Measurements from ENCODE around the gene EFHC1. TPM values are rescaled to one million over a fixed set of nuclear protein-coding genes. Genes with fewer than 3 reads are reported as not detected.
"Not testable (repeated sequence)": the region's sequence is repeated elsewhere in the genome, so short reads cannot be mapped to it uniquely, and the experiment has no call there.

EFHC1 gene
- total RNA-seq, 1 experiment from 2014 or later = 18.1 TPM

DNA sequence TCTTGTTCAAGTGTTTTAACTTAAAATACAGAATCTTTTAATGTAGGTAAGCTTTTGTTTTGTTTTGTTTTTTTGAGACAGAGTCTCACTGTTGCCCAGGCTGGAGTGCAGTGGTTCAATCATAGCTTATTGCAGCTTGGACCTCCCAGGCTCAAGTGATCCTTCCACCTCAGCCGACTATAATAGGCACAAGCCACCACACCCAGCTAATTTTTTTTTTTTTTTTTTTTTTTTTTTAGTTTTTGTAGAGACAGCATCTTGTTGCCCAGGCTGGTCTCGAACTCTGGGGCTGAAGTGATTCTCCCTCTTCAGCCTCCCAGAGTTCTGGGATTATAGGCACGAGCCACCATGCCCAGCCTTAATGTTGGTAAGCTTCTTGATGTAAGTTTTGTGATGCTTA lies 3.3 kb downstream of the EFHC1 start:
- no peak for DNase-seq
- H3K36me3 Mint-ChIP-seq (ENCODE audit: insufficient read depth, unreplicated experiment) = no peaks in the 10 kb centered on the region
- H3K4me3 Mint-ChIP-seq (ENCODE audit: low read depth, unreplicated experiment) = no peak overlapping the region
- TF ChIP-seq, protein P1, sequence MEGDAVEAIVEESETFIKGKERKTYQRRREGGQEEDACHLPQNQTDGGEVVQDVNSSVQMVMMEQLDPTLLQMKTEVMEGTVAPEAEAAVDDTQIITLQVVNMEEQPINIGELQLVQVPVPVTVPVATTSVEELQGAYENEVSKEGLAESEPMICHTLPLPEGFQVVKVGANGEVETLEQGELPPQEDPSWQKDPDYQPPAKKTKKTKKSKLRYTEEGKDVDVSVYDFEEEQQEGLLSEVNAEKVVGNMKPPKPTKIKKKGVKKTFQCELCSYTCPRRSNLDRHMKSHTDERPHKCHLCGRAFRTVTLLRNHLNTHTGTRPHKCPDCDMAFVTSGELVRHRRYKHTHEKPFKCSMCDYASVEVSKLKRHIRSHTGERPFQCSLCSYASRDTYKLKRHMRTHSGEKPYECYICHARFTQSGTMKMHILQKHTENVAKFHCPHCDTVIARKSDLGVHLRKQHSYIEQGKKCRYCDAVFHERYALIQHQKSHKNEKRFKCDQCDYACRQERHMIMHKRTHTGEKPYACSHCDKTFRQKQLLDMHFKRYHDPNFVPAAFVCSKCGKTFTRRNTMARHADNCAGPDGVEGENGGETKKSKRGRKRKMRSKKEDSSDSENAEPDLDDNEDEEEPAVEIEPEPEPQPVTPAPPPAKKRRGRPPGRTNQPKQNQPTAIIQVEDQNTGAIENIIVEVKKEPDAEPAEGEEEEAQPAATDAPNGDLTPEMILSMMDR (IDR thresholded peaks at IDR 0.05; ENCODE audit: unreplicated experiment) = no peak
- BruUV-seq (replicated peaks) = no TSS peak
- intact Hi-C loops (cut with micrococcal nuclease; ENCODE audit: unreplicated experiment) = no loop called here
- H3K27me3 Mint-ChIP-seq (ENCODE audit: unreplicated experiment) = no peaks in the 10 kb centered on the region
- H3K9me3 Mint-ChIP-seq (ENCODE audit: low read depth, unreplicated experiment) = no peaks in the 10 kb centered on the region
- peaks cover 15% of the 10 kb centered on the region for H3K4me1 Mint-ChIP-seq (ENCODE audit: low read depth, unreplicated experiment)
- CTCF ChIA-PET = interaction anchor here (0.6 to 1.4 kb wide), 5 partner anchors 29 to 278 kb away, joined by 3 to 7 read pairs (median 3); no protein-coding TSS in a partner anchor
- H3K27ac Mint-ChIP-seq (ENCODE audit: unreplicated experiment) = no peak overlapping the region

DNA sequence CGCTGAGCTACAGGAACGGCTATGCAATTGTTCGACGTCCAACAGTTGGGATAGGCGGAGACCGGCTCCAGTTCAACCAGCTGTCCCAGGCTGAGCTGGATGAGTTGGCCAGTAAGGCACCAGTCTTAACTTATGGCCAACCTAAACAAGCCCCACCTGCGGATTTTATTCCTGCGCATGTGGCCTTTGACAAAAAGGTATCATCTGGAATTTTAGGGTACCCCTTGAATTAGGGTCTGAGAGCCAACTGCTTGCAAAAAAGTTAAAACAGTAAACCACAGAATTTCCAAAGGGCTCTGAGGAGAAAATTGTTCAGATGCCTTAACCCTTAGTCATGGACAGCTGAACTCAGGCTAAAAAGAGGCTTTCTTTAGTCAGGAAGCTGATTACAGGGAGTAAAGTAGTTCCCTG lies 3.8 kb downstream of the EFHC1 start:
- DNase-seq = peak; percentile 37
- Mint-ChIP-seq H3K4me1 (ENCODE audit: low read depth, unreplicated experiment) (peaks cover 14% of the 10 kb centered on the region), H3K27me3 (ENCODE audit: unreplicated experiment) (no peaks in the 10 kb centered on the region), H3K27ac (ENCODE audit: unreplicated experiment) (no peak overlapping the region), H3K36me3 (ENCODE audit: insufficient read depth, unreplicated experiment) (no peaks in the 10 kb centered on the region), H3K9me3 (ENCODE audit: low read depth, unreplicated experiment) (no peaks in the 10 kb centered on the region), H3K4me3 (ENCODE audit: low read depth, unreplicated experiment) (no peak overlapping the region)
- intact Hi-C loops (cut with micrococcal nuclease; ENCODE audit: unreplicated experiment) = no loop called here
- CTCF ChIA-PET = interaction anchor here (0.7 to 1.4 kb wide), 3 partner anchors 30 to 279 kb away, joined by 3 read pairs; no protein-coding TSS in a partner anchor
- BruUV-seq (replicated peaks) = no TSS peak
- TF ChIP-seq, protein P1 (IDR thresholded peaks at IDR 0.05; ENCODE audit: unreplicated experiment) = no peak

DNA sequence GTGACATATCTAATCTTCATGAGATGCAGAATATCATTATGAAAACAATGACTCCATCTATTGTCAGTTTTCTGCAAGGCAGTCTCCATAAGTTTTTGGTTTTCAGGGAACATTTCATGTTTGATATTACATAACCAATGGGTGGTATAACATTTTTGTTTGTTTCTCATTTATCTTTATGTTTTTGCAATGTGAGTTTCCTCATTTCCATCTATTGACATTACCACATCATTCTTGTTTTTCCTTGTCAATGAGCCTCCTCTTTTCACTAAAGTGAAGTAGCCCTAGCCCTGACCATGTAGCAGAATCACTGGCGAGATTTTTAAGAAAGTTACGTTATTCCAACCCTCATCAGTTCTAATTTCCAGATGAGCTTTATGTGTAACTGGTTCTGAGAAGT lies 4.4 kb downstream of the EFHC1 start:
- no peak for DNase-seq
- CTCF ChIA-PET = interaction anchor here (1.4 kb wide), 1 partner anchor 80 kb away, joined by 3 read pairs; no protein-coding TSS in a partner anchor
- TF ChIP-seq, protein P1 (IDR thresholded peaks at IDR 0.05; ENCODE audit: unreplicated experiment) = no peak
- Mint-ChIP-seq H3K9me3 (ENCODE audit: low read depth, unreplicated experiment) (no peaks in the 10 kb centered on the region), H3K27ac (ENCODE audit: unreplicated experiment) (no peak overlapping the region), H3K4me3 (ENCODE audit: low read depth, unreplicated experiment) (no peak overlapping the region), H3K4me1 (ENCODE audit: low read depth, unreplicated experiment) (peaks cover 9% of the 10 kb centered on the region), H3K27me3 (ENCODE audit: unreplicated experiment) (no peaks in the 10 kb centered on the region), H3K36me3 (ENCODE audit: insufficient read depth, unreplicated experiment) (no peaks in the 10 kb centered on the region)
- intact Hi-C loops (cut with micrococcal nuclease; ENCODE audit: unreplicated experiment) = no loop called here
- BruUV-seq (replicated peaks) = no TSS peak

DNA sequence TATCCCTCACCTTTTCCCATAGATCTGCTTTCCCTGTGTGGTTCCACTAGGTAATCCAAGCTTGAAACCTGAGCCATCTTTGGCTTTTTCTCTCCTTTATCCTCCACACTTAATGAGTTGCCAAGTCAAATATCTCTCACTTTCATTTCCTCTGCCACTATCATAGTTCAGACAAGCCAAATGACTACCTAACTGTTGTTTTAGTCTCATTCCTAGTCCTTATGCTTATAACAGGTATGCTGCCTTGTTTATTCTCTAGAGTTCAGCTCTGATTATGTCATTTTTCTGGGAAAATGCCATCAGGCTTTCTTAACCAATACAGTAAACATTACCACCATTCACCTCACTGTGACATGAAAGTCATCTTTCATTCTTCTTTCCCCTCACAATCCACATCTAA lies 6.5 kb downstream of the EFHC1 start:
- DNase-seq = no peak
- intact Hi-C loops (cut with micrococcal nuclease; ENCODE audit: unreplicated experiment) = no loop called here
- H3K4me3 Mint-ChIP-seq (ENCODE audit: low read depth, unreplicated experiment) = no peak overlapping the region
- no peaks in the 10 kb centered on the region for H3K27me3 Mint-ChIP-seq (ENCODE audit: unreplicated experiment)
- peaks cover 6% of the 10 kb centered on the region for H3K4me1 Mint-ChIP-seq (ENCODE audit: low read depth, unreplicated experiment)
- TF ChIP-seq, protein P1 (IDR thresholded peaks at IDR 0.05; ENCODE audit: unreplicated experiment) = no peak
- BruUV-seq (replicated peaks) = no TSS peak
- CTCF ChIA-PET = no interaction called here
- H3K27ac Mint-ChIP-seq (ENCODE audit: unreplicated experiment) = no peak overlapping the region
- H3K9me3 Mint-ChIP-seq (ENCODE audit: low read depth, unreplicated experiment) = no peaks in the 10 kb centered on the region
- no peaks in the 10 kb centered on the region for H3K36me3 Mint-ChIP-seq (ENCODE audit: insufficient read depth, unreplicated experiment)

DNA sequence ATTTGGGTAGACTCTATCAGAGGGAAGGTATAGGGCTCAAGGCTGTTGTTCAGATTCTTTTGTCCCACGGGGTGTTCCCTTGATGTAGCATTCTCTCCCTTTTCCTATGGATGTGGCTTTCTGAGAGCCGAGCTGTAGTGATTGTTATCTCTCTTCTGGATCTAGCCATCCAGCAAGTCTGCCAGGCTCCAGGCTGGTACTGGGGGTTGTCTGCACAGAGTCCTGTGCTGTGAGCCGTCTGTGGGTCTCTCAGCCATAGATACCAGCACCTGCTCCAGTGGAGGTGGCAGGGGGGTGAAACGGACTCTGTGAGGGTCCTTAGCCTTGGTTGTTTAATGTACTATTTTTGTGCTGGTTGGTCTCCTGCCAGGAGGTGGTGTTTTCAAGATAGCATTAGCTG lies 13.2 kb downstream of the EFHC1 start:
- H3K36me3 Mint-ChIP-seq (ENCODE audit: insufficient read depth, unreplicated experiment); DNase-seq: not testable (repeated sequence)

More for the DNA sequence above, 13.2 kb downstream of the EFHC1 start:
- CTCF ChIA-PET; H3K9me3 Mint-ChIP-seq (ENCODE audit: low read depth, unreplicated experiment); BruUV-seq (replicated peaks); H3K27ac Mint-ChIP-seq (ENCODE audit: unreplicated experiment); intact Hi-C loops (cut with micrococcal nuclease; ENCODE audit: unreplicated experiment); H3K4me1 Mint-ChIP-seq (ENCODE audit: low read depth, unreplicated experiment); H3K27me3 Mint-ChIP-seq (ENCODE audit: unreplicated experiment); H3K4me3 Mint-ChIP-seq (ENCODE audit: low read depth, unreplicated experiment): not testable (repeated sequence)
